HEK293T (cell line): ENCODE results near the gene CAMK1G.

Experiments used
- ARNT ChIP-seq: fragments of 450-650 bp; IDR thresholded peaks from 2 replicates; pipeline ENCODE4 v1.6.1; 2017; ENCODE audit warnings: mild to moderate bottlenecking
- CTBP1 ChIP-seq: fragments of 450-650 bp; IDR thresholded peaks from 2 replicates; pipeline ENCODE4 v1.6.1; 2016; ENCODE audit warnings: borderline replicate concordance
- ELF4 ChIP-seq: fragments of 450-650 bp; IDR thresholded peaks from 2 replicates; pipeline ENCODE4 v1.6.1; 2017; ENCODE audit warnings: antibody characterized with exemption
- FOXA1 ChIP-seq: fragments of 450-650 bp; IDR thresholded peaks from 2 replicates; pipeline ENCODE4 v1.6.1; 2016; ENCODE audit warnings: mild to moderate bottlenecking
- NFRKB ChIP-seq: fragments of 450-650 bp; IDR thresholded peaks from 2 replicates; pipeline ENCODE4 v1.6.1; 2016; ENCODE audit warnings: mild to moderate bottlenecking, moderate library complexity
- SUZ12 ChIP-seq: fragments of 450-650 bp; IDR thresholded peaks from 2 replicates; pipeline ENCODE4 v1.6.1; 2016; ENCODE audit warnings: mild to moderate bottlenecking
- TARDBP ChIP-seq: fragments of 450-650 bp; IDR thresholded peaks from 2 replicates; pipeline ENCODE4 v1.6.1; 2016

GRCh38 chr1:209620487-209620884 lies 37.0 kb downstream of the CAMK1G start:
- TF ChIP-seq TARDBP (no peak), SUZ12 (no peak), FOXA1 (no peak), ARNT (no peak), ELF4 (no peak), NFRKB (no peak), CTBP1 (no peak)
